ELF-1 (cell line): ENCODE data around the gene ZSWIM6.

ENCODE experiments used
- DNase-seq: peaks from one replicate; pipeline ENCODE4 v3.0.0-alpha.2; 2016; ENCODE audit warnings: low read depth, low spot score

ZSWIM6 gene

GRCh38 chr5:61482980-61483379, 150.9 kb downstream of the ZSWIM6 start:
- DNase-seq = no peak

- DNase-seq = no peak
Measured at GRCh38 chr5:61486476-61486875, 154.4 kb downstream of the ZSWIM6 start.

GRCh38 chr5:61489574-61489973, 157.5 kb downstream of the ZSWIM6 start:
- DNase-seq = no peak

- no peak for DNase-seq
Measured at GRCh38 chr5:61491861-61492260, 159.8 kb downstream of the ZSWIM6 start.

GRCh38 chr5:61493973-61494372, 161.9 kb downstream of the ZSWIM6 start:
- DNase-seq = no peak

- DNase-seq = no peak
Measured at GRCh38 chr5:61496446-61496845, 164.4 kb downstream of the ZSWIM6 start.

- no peak for DNase-seq
Measured at GRCh38 chr5:61496860-61497259, 164.8 kb downstream of the ZSWIM6 start.

GRCh38 chr5:61498121-61498520, 166.1 kb downstream of the ZSWIM6 start:
- DNase-seq = no peak

- DNase-seq = no peak
Measured at GRCh38 chr5:61501971-61502370, 169.9 kb downstream of the ZSWIM6 start.

GRCh38 chr5:61504143-61504770, 172.2 kb downstream of the ZSWIM6 start:
- DNase-seq = no peak

GRCh38 chr5:61505281-61505680, 173.2 kb downstream of the ZSWIM6 start:
- DNase-seq = no peak

GRCh38 chr5:61507232-61507631, 175.2 kb downstream of the ZSWIM6 start:
- no peak for DNase-seq

- DNase-seq = no peak
Measured at GRCh38 chr5:61516946-61517345, 184.9 kb downstream of the ZSWIM6 start.

GRCh38 chr5:61519728-61520277, 187.7 kb downstream of the ZSWIM6 start:
- no peak for DNase-seq

GRCh38 chr5:61523073-61523472, 191.0 kb downstream of the ZSWIM6 start:
- DNase-seq = no peak

- DNase-seq = no peak
Measured at GRCh38 chr5:61523997-61524396, 191.9 kb downstream of the ZSWIM6 start.

GRCh38 chr5:61525512-61526206, 193.6 kb downstream of the ZSWIM6 start:
- peak; percentile 60 for DNase-seq

- no peak for DNase-seq
Measured at GRCh38 chr5:61526207-61526519, 194.1 kb downstream of the ZSWIM6 start.

- no peak for DNase-seq
Measured at GRCh38 chr5:61532983-61533382, 200.9 kb downstream of the ZSWIM6 start.

GRCh38 chr5:61534481-61535267, 202.6 kb downstream of the ZSWIM6 start:
- no peak for DNase-seq

GRCh38 chr5:61535828-61536227, 203.8 kb downstream of the ZSWIM6 start:
- no peak for DNase-seq

- no peak for DNase-seq
Measured at GRCh38 chr5:61536922-61537321, 204.9 kb downstream of the ZSWIM6 start.
